Measurements from ENCODE around the gene MAP3K1.

Gene MAP3K1

DNA sequence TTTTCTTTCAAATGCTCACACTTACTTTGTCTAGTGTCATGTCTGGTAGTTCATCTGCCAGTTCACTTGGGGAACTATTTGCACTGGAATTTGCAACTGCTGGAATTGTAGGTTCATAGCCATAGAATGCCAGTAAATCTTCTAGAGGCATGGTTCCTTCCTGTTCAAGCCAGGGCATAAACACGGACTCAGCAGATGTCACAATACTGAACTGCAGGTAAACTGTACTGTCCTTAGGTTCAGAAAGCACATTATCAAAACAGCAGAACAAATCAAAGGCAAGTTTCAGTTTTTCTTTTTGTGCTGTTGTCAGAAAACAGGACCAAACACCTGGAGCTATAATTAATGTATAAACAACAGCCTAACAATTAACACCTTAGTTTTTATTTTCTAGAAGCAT lies 123.5 kb downstream of the MAP3K1 start:
- H3K27ac ChIP-seq: no peak overlapping the region
- TF ChIP-seq, protein P1, sequence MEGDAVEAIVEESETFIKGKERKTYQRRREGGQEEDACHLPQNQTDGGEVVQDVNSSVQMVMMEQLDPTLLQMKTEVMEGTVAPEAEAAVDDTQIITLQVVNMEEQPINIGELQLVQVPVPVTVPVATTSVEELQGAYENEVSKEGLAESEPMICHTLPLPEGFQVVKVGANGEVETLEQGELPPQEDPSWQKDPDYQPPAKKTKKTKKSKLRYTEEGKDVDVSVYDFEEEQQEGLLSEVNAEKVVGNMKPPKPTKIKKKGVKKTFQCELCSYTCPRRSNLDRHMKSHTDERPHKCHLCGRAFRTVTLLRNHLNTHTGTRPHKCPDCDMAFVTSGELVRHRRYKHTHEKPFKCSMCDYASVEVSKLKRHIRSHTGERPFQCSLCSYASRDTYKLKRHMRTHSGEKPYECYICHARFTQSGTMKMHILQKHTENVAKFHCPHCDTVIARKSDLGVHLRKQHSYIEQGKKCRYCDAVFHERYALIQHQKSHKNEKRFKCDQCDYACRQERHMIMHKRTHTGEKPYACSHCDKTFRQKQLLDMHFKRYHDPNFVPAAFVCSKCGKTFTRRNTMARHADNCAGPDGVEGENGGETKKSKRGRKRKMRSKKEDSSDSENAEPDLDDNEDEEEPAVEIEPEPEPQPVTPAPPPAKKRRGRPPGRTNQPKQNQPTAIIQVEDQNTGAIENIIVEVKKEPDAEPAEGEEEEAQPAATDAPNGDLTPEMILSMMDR (IDR thresholded peaks at IDR 0.05): no peak
- no peak overlapping the region for H3K4me3 ChIP-seq (ENCODE audit: low read depth in 1 of 2, low read length in 1 of 2)
- no peaks in the 10 kb centered on the region for H3K4me1 ChIP-seq (ENCODE audit: control insufficient read depth in 1 of 2, insufficient read depth in 1 of 2, low read depth in 1 of 2, low read length in 1 of 2)
- no peaks in the 10 kb centered on the region for H3K9me3 ChIP-seq
- no peaks in the 10 kb centered on the region for H3K27me3 ChIP-seq
- H3K36me3 ChIP-seq: peaks cover 47% of the 10 kb centered on the region

DNA sequence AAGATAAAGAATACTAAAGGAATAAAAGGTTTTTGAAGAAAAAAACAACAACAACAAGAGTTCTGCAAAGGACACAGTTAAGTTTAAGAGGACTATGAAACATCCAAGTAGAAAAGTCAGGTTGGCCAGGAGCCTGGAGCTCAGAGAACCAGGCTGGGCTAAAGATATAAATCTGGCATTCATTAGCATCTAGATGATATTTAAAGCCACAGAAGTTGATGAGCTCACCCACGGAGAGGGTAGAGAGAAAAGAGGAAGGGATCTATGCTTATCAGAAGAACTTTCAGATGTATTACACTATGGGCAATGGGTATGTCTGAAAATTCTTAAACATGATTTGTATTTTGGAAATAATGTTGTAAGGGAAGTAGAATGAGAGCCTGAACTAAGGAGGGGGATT lies 126.6 kb downstream of the MAP3K1 start:
- H3K27me3 ChIP-seq: no peaks in the 10 kb centered on the region
- H3K27ac ChIP-seq: no peak overlapping the region
- H3K36me3 ChIP-seq: peaks cover 22% of the 10 kb centered on the region
- TF ChIP-seq, protein P1 (IDR thresholded peaks at IDR 0.05): no peak
- H3K4me3 ChIP-seq (ENCODE audit: low read depth in 1 of 2, low read length in 1 of 2): no peak overlapping the region
- no peaks in the 10 kb centered on the region for H3K4me1 ChIP-seq (ENCODE audit: control insufficient read depth in 1 of 2, insufficient read depth in 1 of 2, low read depth in 1 of 2, low read length in 1 of 2)
- H3K9me3 ChIP-seq: no peaks in the 10 kb centered on the region
